Kidney epithelial cell (primary cell): ENCODE measurements around the gene DPYD. TPM values are rescaled to one million over a fixed set of nuclear protein-coding genes. Genes with fewer than 3 reads are reported as not detected.

Source experiments
- DNase-seq: peaks from one replicate; pipeline ENCODE4 v3.0.0-alpha.2; 2010; ENCODE audit warnings: low read depth
- H3K27me3 ChIP-seq: 2 replicates; pipeline ENCODE4 v1.6.0; 2011; ENCODE audit warnings: low read length; ENCODE audit not compliant: control insufficient read depth, insufficient read depth
- H3K36me3 ChIP-seq: 2 replicates; pipeline ENCODE4 v1.5.1; 2011; ENCODE audit warnings: low read length; ENCODE audit not compliant: control insufficient read depth, insufficient read depth
- H3K4me3 ChIP-seq: 2 replicates; pipeline ENCODE4 v1.5.1; 2011; ENCODE audit warnings: low read depth, mild to moderate bottlenecking, control low read depth, low read length
- CTCF ChIP-seq: IDR thresholded peaks from 2 replicates; pipeline ENCODE4 v1.5.1; 2011; ENCODE audit warnings: mild to moderate bottlenecking, moderate library complexity, low read length, control low read depth, inconsistent platforms; ENCODE audit not compliant: insufficient read depth, poor library complexity, severe bottlenecking
- total RNA-seq: library from RNA; depleted of rRNA; stranded (reverse); fragments of >200 nt; gene quantifications from 2 replicates; pipeline ENCODE4 v1.2.3, GENCODE V29; 2015

DPYD gene
- total RNA-seq, 1 donor from 2014 or later = 1.6 TPM

GRCh38 chr1:97207868-97208267, 713.0 kb downstream of the DPYD start:
- DNase-seq = no peak
- no peak overlapping the region for H3K4me3 ChIP-seq
- H3K36me3 ChIP-seq = no peaks in the 10 kb centered on the region
- H3K27me3 ChIP-seq = no peaks in the 10 kb centered on the region
- TF ChIP-seq CTCF = no peak

DNA sequence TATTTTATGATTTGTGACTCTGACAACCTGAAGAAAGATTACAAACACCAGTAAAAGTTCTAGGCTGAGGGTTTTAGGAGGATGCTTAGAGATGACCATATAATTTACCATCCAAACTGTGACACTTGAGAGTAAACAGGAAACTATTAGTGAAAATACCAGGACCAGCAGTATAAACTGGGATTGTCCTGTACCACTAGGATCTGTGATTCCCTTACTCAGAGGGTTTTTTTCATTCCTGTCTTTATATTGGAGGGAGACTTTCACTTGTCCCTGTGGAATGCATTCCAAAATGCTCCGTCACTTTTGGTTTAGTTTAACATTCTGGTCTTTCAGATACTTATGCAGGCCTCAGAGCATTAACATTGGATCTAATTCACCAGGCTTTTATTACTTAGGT, 716.4 kb downstream of the DPYD start:
- H3K27me3 ChIP-seq = no peaks in the 10 kb centered on the region
- no peak for DNase-seq
- no peak overlapping the region for H3K4me3 ChIP-seq
- TF ChIP-seq CTCF = no peak
- no peaks in the 10 kb centered on the region for H3K36me3 ChIP-seq

GRCh38 chr1:97202481-97203380, 718.1 kb downstream of the DPYD start:
- Histone ChIP-seq H3K4me3 (no peak overlapping the region), H3K36me3 (no peaks in the 10 kb centered on the region), H3K27me3 (no peaks in the 10 kb centered on the region)
- no peak for TF ChIP-seq CTCF
- DNase-seq = no peak

GRCh38 chr1:97201641-97202040, 719.2 kb downstream of the DPYD start:
- H3K4me3 ChIP-seq = no peak overlapping the region
- no peaks in the 10 kb centered on the region for H3K36me3 ChIP-seq
- no peak for TF ChIP-seq CTCF
- no peak for DNase-seq
- H3K27me3 ChIP-seq = no peaks in the 10 kb centered on the region

GRCh38 chr1:97200595-97200994, 720.2 kb downstream of the DPYD start:
- Histone ChIP-seq H3K36me3 (no peaks in the 10 kb centered on the region), H3K4me3 (no peak overlapping the region), H3K27me3 (no peaks in the 10 kb centered on the region)
- no peak for TF ChIP-seq CTCF
- no peak for DNase-seq
